GM06990 (cell line): ENCODE measurements around the gene UPK3A.

Source experiments
- DNase-seq: peaks from one replicate; pipeline ENCODE4 v3.0.0-alpha.2; 2011; ENCODE audit not compliant: insufficient read length; ENCODE audit errors: extremely low read depth
- H3K27me3 ChIP-seq: replicated peaks from 2 replicates; pipeline ENCODE4 v1.6.0; 2011; ENCODE audit warnings: low read length; ENCODE audit not compliant: control insufficient read depth, insufficient read depth
- H3K36me3 ChIP-seq: 2 replicates; pipeline ENCODE4 v1.5.1; 2011; ENCODE audit warnings: low read length; ENCODE audit not compliant: control insufficient read depth, insufficient read depth
- H3K4me3 ChIP-seq: replicated peaks from 2 replicates; pipeline ENCODE4 v1.5.1; 2011; ENCODE audit warnings: low read depth, mild to moderate bottlenecking, control low read depth, low read length
- TF ChIP-seq, protein P1 (sequence below): IDR thresholded peaks from 2 replicates; pipeline ENCODE4 v1.5.1; 2011; ENCODE audit warnings: low read length, control low read depth, mild to moderate bottlenecking, inconsistent platforms; ENCODE audit not compliant: insufficient read depth, poor library complexity, severe bottlenecking

The UPK3A gene

DNA sequence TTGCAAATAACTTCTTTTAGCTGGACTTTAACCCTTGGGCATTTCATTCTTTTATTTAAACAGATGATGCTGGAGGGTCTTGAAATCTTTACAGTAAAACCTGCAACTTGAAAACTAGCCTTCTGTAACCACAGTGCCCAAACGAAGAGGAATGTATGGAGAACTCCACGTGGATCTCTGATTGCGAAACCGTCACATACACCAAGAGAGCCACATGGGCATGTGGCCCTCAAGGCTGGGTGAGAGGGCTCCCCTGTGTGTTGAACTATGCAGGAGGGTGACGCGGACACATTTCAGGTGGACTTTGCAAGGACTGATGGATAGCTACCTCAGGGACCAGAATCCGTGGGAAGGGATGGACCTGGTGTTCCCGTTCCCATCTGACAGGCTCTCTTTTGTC is 55.6 kb downstream of the UPK3A start:
- Histone ChIP-seq H3K4me3 (no peak overlapping the region), H3K36me3 (peaks cover 5% of the 10 kb centered on the region), H3K27me3 (no peaks in the 10 kb centered on the region)
- TF ChIP-seq, protein P1, sequence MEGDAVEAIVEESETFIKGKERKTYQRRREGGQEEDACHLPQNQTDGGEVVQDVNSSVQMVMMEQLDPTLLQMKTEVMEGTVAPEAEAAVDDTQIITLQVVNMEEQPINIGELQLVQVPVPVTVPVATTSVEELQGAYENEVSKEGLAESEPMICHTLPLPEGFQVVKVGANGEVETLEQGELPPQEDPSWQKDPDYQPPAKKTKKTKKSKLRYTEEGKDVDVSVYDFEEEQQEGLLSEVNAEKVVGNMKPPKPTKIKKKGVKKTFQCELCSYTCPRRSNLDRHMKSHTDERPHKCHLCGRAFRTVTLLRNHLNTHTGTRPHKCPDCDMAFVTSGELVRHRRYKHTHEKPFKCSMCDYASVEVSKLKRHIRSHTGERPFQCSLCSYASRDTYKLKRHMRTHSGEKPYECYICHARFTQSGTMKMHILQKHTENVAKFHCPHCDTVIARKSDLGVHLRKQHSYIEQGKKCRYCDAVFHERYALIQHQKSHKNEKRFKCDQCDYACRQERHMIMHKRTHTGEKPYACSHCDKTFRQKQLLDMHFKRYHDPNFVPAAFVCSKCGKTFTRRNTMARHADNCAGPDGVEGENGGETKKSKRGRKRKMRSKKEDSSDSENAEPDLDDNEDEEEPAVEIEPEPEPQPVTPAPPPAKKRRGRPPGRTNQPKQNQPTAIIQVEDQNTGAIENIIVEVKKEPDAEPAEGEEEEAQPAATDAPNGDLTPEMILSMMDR: no peak
- no peak for DNase-seq

DNA sequence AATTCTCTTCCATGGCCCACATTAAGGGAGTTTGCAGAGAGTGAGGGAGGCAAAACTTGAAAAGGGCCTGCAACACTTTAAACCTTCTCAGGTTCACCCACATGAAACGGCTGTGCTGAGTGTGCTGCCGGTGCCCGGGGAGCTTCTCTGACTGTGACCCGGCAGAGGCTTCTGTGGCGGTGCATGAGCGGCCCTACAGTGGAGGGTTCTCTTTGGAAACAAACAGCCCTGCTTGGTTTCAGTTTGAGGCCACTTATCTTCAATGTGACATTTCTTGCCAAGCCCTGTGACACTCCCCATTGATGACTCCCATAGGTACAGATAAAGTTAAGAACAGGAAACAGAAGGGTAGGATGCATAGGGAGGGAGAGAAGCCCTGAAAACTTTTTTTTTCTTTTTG is 56.7 kb downstream of the UPK3A start:
- H3K4me3 ChIP-seq: no peak overlapping the region
- TF ChIP-seq, protein P1: no peak
- no peak for DNase-seq
- peaks cover 5% of the 10 kb centered on the region for H3K36me3 ChIP-seq
- no peaks in the 10 kb centered on the region for H3K27me3 ChIP-seq

DNA sequence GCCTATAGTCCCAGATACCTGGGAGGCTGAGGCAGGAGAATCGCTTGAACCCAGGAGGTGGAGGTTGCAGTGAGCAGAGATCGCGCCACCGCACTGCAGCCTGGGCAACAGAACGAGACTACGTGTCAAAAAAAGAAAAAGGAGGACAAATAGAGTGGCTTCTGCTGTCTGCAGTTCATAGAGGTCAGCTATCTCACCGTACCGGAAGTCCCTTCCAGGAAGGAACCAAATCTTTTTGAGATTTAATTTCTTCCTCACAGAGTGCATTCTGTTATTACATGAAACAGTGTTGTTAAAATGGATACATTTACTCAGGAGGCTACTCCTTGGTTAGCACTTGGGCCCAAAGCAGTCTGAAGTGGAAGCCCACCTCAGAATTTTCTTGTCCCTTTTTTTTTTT is 58.4 kb downstream of the UPK3A start:
- TF ChIP-seq, protein P1: no peak
- Histone ChIP-seq H3K4me3 (no peak overlapping the region), H3K36me3 (peaks cover 5% of the 10 kb centered on the region), H3K27me3 (no peaks in the 10 kb centered on the region)
- DNase-seq: no peak

- TF ChIP-seq, protein P1: no peak
- no peak for DNase-seq
- H3K27me3 ChIP-seq: no peaks in the 10 kb centered on the region
Measured at GRCh38 chr22:45344334-45344733, 59.6 kb downstream of the UPK3A start.

More at GRCh38 chr22:45344334-45344733, 59.6 kb downstream of the UPK3A start:
- H3K36me3 ChIP-seq: peaks cover 5% of the 10 kb centered on the region
- H3K4me3 ChIP-seq: no peak overlapping the region
